Left hindlimb (tissue), 1 donor: ENCODE measurements around the gene TEX11.
"Not testable (repeated sequence)": the region's sequence is repeated elsewhere in the genome, so short reads cannot be mapped to it uniquely, and the experiment has no call there.

Source experiments
- DNase-seq: peaks from one replicate; pipeline ENCODE4 v3.0.0-alpha.2; 2018

Gene TEX11

GRCh38 chrX:70577442-70577841 is 331.1 kb downstream of the TEX11 start:
- no peak for DNase-seq

GRCh38 chrX:70569922-70570576 is 338.5 kb downstream of the TEX11 start:
- not testable (repeated sequence) for DNase-seq

GRCh38 chrX:70554948-70555347 is 353.6 kb downstream of the TEX11 start:
- no peak for DNase-seq

- DNase-seq: no peak
Observed at GRCh38 chrX:70554523-70554922, 354.0 kb downstream of the TEX11 start.

- no peak for DNase-seq
Observed at GRCh38 chrX:70554081-70554480, 354.4 kb downstream of the TEX11 start.

GRCh38 chrX:70553516-70553915 is 355.0 kb downstream of the TEX11 start:
- no peak for DNase-seq

- no peak for DNase-seq
Observed at GRCh38 chrX:70552130-70552704, 356.3 kb downstream of the TEX11 start.

GRCh38 chrX:70549429-70549828 is 359.1 kb downstream of the TEX11 start:
- no peak for DNase-seq

- DNase-seq: no peak
Observed at GRCh38 chrX:70535198-70535597, 373.3 kb downstream of the TEX11 start.

GRCh38 chrX:70527610-70528345 is 380.7 kb downstream of the TEX11 start:
- DNase-seq: no peak

GRCh38 chrX:70527053-70527452 is 381.5 kb downstream of the TEX11 start:
- no peak for DNase-seq

GRCh38 chrX:70525733-70526132 is 382.8 kb downstream of the TEX11 start:
- no peak for DNase-seq

GRCh38 chrX:70515692-70516091 is 392.8 kb downstream of the TEX11 start:
- not testable (repeated sequence) for DNase-seq

GRCh38 chrX:70515270-70515669 is 393.2 kb downstream of the TEX11 start:
- not testable (repeated sequence) for DNase-seq

- no peak for DNase-seq
Observed at GRCh38 chrX:70509078-70509477, 399.4 kb downstream of the TEX11 start.

GRCh38 chrX:70508296-70508911 is 400.1 kb downstream of the TEX11 start:
- no peak for DNase-seq

- DNase-seq: no peak
Observed at GRCh38 chrX:70505451-70505841, 403.1 kb downstream of the TEX11 start.

GRCh38 chrX:70504772-70505450 is 403.6 kb downstream of the TEX11 start:
- DNase-seq: no peak

GRCh38 chrX:70500826-70501225 is 407.7 kb downstream of the TEX11 start:
- DNase-seq: no peak

- DNase-seq: no peak
Observed at GRCh38 chrX:70498129-70498528, 410.4 kb downstream of the TEX11 start.

- no peak for DNase-seq
Observed at GRCh38 chrX:70497026-70497425, 411.5 kb downstream of the TEX11 start.

- DNase-seq: no peak
Observed at GRCh38 chrX:70496491-70496890, 412.0 kb downstream of the TEX11 start.

- DNase-seq: no peak
Observed at GRCh38 chrX:70494441-70494840, 414.1 kb downstream of the TEX11 start.
